GM19468 (cell line): ENCODE measurements around the gene CACNA1D.

Experiments
- ATAC-seq: cut with Tn5 transposase; IDR thresholded peaks from one replicate; pipeline ENCODE4 v1.9.1; 2021; ENCODE audit warnings: mild to moderate bottlenecking, moderate library complexity, moderate number of reproducible peaks; ENCODE audit not compliant: unreplicated experiment; ENCODE audit errors: extremely low read depth

Gene CACNA1D

DNA sequence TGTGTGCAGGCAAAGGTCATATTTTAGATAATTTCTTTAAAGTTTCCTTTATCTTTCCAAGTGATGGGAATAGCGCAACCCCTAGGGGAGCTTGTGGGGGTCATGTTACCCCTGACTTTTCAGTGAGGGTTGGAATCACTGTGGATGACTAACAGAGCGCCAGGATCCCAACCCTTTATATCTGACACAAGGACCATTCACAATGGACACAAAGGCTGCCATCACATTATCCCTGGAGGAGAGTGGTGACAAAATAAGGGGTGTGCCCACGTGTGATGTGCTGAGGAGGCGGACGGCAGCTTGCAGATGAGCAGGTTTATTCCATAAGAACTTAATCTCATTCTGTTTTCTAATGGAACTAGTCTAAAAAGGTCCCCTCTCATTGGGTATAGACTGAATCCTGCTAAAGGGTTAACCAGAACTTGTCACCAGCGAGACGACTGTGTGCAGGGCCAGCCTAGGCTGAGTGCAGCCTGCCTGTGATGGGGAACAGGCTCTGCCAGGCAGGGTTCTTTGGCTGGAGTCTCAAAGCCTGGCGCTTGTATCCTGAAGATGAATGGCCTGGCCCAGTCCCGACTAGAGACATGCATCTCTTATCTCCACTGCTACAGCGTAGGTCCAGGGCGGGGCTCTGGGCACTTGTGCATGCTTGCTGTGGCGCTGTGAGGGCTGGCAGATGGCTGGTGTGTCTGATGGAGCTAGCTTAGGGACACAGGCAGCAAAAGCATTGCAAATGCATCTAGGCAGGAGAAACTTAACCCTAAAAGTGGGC, 301.6 kb downstream of the CACNA1D start:
- no peak for ATAC-seq

DNA sequence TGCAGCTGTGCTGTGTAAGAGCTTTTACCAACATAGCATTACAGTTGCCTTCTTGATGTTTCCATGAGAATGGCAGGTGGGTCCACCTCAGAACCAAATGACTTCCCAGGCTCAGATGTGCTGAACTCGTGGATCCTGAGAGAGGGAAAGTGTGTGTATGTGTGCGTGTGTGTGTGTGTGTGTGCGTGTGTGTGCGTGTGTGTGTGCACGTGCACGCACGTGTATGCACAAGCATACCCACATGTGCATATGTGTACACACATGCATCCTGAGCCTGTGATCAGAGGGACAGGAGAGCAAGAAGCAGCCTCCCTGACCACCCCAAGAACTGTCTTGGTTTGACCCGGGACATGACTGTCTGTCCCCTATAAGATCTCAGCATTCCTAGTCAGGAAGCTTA, 303.7 kb downstream of the CACNA1D start:
- no peak for ATAC-seq

DNA sequence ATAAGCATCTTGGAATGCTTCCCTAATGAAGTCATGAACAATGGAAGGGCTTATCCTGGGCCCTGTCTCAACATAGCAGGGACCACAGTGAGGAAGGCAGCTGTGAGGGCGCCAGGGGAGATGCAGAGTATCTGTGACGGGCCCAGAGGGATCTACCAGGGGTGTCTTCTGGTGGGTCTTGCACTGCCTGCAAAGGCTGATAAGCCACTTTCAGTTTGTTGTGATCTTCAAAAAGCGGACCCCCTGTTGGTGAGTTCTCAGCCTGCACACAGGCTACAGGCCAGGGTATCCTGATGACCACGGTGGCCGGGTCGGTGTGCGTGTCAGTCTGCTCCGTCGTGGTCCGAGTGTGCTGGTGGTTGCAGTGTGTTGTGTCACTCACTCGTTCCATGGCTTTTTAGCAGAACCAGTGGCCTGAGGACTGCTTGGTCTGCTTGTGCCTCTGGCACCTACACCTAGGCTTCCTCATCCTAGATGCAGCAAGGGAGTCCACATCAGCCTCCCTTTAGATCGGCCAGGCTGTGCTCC, 305.0 kb downstream of the CACNA1D start:
- ATAC-seq: no peak

DNA sequence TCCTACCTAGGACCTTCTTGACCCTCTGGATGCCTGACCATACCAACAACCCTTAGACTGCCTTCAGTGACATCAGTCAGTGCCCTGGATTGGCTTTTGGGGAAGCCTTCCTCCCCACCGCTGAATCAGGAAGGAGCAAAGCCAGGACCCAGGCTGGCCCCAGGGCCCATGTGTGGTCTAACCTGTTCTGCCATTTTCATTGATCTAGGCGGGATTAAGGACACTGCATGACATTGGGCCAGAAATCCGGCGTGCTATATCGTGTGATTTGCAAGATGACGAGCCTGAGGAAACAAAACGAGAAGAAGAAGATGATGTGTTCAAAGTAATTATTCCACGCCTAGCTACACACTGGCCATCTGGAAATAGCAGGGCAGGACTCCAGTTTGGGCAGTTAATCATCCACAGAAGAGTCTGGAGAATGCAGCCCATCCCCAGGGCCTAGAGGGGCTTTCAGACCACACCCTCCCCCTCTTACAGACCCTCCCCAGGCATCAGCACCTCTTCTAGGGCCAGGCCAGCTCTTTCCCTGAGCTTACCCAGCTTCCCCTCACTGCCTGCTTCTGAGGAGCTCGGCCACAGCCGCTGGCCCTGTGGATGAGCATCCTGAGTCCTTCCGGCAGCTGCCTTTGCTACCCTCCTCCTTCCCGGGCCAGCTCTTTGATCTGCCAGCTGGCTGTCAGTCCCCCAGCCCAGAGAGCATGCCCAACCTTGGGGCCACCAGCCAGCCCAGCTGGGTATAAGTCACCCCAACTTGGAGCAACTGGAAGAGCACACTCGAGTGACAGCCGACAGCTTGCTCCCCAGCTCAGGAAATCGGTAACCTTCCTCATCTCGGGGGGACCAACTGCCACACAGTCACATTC, 305.9 kb downstream of the CACNA1D start:
- no peak for ATAC-seq

DNA sequence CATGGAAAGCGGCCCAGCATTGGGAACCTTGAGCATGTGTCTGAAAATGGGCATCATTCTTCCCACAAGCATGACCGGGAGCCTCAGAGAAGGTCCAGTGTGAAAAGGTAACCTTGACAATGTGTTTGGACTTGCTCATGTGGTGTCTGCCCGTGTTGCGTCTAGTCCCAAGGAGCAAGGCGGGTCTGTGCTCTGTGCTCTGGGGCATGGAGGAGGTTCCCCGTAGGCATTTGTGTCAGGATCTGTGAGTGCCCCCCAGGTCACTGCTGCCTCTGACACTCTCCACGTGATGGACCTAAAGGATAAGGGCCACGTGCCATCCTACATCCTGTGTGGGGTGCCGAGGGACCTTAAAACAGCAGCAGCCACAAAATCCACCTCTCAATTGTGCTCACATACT, 306.9 kb downstream of the CACNA1D start:
- ATAC-seq: no peak

DNA sequence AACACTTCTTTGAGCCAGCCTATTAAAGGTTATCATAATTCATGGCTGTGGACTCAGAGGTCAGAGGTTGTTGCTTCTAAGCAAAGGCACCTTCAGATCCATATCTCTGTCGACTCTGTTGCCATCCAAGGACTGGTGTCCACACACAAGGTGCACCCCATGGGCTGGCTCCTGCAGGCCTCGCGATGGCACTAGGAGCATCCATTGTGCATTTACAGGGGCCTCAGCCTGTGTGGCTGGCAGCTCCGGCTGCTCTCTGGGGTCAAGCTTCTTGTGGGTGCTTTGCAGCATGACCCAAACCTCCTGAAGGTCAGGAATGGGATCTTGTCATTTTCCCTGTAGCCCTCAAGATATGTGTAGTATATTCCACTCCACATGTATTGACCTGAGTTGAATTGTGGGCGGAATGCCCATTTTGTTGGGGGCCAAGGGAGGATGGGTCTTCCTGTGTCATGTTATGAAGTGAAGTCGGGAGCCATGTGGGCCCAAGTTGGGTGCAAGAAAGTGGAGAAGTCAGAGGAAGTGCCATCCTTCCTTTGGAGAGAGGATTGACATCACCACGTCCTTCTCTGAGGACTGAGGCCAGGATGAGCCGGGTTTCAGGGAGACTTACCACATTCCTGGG, 308.0 kb downstream of the CACNA1D start:
- no peak for ATAC-seq

DNA sequence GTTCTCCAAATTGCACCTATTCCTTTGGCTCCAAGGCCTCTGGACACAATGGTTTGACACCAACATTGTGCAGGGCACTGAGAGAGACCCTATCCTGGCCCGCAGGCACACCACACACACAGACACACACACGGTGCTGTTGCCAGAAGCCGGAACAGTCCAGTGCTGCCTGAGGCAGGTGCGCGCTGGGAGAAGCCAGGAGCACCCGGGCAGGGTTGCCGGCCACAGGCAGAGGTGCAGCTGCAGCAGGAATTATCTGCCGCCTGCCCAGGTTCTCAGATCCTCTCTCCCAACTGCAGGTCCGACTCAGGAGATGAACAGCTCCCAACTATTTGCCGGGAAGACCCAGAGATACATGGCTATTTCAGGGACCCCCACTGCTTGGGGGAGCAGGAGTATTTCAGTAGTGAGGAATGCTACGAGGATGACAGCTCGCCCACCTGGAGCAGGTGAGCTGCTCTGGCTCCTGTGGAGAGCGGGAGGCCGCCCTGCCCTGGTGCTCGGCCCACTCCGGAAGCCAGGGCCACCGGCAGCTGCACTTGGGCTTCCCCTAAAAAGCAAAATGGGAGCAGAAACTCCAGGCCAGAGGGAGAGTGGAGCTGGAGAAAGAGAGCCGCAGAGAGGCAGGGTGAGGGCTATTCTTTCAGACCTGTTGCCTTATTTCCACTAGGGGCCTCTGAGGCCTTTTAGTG, 308.9 kb downstream of the CACNA1D start:
- no peak for ATAC-seq

DNA sequence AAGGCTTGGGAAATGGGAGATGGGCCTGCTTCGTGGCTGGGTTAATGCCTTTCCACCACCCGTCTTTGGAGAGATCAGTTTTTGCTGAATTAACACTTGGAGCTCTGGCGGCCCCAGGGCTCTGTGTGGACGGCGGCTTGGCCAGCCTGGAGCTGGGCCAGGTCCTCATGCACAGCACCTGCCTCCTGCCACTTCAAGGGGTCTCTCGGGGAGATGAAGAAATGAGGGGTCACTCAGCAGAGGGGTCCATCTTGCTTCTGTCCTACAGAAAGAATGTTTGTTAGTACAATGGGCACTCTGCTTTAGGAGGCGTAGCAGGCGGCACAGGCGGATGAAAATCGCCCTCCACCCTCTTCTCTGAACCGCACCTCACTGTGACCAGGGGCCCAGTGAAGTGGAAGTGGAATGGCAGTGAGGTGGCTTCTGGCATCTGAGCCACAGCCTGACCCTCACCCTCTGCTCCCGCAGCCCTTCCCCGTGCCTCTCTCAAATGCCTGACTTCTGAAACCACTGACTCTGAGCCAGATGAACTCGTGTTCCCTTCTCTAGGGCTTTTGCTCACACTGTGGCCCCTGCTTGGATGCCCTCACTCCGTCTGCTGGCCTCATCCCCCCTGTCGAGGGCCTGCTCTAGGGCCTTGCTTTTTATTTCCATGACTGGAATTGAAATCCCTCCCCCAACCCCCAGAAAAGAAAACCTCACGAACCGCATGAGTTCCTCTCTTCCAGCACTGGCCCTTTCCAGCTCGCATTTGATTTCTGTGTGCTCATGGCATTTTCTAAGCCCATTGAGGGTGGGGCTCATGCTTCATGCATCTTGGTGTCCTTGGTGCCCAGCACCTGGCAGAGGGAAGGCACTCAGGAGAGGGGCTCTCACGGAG, 309.6 kb downstream of the CACNA1D start:
- no peak for ATAC-seq

DNA sequence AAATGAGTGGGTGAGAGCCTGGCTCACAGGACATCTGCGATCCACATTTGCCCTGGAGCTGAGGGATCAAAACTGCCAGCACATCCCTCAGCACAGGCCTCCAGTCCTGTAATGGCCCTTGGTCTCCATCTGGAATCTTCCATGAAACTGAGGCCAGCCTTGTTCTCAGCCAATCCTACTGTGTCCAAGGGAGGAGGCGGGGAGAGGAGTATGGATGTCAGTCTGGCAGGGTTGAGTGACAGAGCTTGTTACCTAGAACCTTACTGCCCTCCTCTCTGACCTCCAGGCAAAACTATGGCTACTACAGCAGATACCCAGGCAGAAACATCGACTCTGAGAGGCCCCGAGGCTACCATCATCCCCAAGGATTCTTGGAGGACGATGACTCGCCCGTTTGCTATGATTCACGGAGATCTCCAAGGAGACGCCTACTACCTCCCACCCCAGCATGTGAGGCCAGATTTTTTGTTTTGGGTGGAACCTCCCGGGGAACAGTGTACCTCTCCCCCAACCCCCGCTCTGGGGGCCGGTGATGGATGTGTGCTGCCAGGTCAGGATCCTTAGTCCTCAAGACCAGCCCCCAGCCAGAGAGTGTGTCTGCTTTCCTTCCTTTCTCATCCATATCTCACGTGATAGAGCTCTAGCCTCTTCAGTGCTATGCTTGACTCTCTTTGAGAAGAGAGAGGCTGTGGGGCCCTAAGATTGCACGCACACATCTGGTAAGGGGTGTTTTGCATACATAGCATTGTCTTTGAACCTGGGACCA, 310.5 kb downstream of the CACNA1D start:
- peak; percentile 63 for ATAC-seq

DNA sequence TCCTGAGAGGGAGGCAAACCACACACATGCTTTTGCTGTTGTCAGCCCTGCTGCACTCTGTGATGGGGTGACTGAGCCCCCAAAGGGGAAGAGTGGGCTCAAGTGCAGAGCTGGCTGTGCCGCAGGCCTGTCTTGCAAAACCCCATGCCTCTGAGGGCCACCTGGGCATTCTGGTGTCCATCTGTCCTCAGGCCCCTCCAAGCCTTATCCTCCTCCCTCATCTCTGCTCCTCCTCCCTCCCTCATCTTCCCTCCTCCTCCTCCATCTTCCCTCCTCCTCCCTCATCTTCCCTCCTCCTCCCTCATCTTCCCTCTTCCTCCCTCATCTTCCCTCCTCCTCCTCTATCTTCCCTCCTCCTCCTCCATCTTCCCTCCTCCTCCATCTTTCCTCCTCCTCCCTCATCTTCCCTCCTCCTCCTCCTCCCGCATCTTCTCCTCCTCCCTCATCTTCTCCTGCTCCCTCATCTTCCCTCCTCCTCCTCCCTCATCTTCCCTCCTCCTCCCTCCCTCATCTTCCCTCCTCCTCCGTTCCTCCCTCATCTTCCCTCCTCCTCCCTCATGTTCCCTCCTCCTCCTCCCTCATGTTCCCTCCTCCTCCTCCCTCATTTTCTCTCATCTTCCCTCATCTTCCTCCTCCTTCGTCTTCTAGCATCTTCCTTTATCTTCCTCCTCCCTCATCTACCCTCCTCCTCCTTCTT, 311.2 kb downstream of the CACNA1D start:
- ATAC-seq: no peak

DNA sequence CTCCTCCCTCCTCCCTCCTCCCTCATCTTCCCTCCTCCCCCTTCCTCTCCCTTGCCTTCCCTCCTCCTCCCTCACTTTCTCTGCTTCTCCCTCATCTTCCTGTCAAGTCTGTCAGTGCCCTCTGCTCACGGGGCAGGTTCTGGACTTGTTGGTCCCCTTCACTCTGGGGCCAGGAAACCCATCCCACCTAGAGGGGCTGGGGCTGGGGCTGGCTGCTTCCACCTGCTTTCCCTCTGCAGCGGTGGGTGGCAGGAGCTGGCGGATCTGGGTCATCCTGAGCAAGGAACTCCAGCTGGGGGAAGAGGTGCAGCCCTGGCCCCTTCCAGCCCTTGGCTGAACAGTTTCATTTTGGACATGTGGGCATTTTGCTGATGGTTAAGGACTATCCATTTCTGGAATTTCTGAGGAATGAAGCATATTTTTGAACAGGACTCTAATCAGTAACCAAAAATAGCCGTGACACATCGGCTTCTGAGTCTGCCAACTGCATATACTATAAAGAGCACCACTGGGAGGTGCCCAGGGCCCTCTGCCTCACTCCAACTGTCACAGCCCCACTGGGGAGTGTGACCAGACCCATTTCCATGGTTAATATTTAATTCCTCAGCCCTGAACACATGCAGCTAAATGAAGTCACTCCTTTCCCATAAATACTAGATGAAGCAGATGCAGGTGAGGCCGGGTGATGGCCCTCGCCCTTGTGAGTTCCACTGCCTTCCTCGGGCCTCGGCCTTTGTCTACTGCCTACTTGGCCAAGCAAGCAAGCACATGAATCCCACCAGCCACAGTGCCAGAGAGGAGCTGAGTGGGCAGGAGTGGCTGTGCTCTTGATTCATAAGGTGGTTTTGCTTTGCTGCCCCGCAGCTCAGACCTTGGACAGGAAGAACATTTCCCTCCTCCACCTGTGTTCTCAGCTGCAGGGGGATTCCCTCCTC, 312.0 kb downstream of the CACNA1D start:
- no peak for ATAC-seq

DNA sequence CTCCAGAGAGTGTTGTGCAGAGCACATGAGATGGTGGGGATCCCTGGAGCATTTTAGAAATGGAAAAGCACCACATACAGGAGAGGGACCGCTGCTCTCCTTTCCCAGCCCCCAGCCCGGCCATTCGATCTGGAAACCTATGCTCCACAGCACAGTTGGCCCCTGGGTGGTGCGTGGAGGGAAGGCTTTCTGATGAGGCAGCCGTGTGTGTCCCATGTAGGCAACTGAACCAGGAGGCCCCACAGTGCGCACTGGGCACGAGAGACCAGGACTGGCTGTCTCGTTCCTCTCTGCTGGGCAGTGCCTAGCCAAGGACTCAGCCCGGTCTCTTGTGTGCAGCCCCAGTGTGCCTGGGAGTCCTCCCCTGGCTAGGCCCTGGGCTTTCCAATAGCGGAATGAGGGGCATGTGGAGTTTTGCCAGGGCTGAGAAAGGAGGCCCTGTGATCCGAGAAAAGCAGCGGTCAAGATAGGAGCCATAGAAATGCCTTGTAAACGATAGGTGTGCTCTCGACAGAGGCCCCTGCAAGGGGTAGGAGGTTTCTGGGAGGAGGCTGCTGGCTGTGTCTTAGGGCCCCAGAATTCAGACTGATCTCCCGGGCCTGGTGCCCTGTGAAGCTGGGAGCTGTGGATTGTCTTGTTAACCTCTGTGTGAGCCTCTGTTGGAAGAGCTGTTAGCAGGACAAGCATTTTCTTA, 312.9 kb downstream of the CACNA1D start:
- no peak for ATAC-seq

DNA sequence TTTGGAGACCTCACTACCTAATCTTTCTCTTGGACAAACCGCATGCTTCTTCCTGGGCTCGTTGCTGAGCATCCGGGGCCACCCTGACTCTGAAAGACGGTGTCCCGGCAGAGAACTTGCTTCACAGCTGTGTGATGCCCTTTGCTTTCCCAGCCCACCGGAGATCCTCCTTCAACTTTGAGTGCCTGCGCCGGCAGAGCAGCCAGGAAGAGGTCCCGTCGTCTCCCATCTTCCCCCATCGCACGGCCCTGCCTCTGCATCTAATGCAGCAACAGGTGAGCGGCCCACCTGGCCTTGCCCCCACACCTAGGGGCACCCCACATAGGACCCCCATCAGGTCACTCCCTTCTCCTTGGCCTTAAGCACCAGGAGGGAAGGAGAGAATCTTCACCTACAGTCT, 314.1 kb downstream of the CACNA1D start:
- ATAC-seq: no peak

DNA sequence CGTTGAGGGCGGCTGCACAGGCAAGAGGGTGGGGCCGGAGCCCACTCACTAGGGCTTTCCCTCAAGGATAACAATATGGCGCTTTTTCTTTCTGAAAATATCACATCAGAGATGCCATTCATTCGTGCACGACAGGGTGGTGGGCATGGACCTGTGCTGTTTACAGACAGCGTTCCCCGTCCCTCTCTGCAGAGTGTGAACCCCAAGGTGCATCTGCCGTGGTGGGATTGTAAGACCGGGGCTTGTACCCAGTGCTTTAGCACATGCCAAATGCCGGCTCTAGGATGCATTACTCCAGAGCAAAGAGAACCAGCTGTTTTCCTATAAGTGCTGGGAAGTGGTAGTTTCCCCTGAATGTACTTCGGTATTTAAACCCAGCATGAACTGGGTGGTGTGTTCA, 314.9 kb downstream of the CACNA1D start:
- no peak for ATAC-seq

DNA sequence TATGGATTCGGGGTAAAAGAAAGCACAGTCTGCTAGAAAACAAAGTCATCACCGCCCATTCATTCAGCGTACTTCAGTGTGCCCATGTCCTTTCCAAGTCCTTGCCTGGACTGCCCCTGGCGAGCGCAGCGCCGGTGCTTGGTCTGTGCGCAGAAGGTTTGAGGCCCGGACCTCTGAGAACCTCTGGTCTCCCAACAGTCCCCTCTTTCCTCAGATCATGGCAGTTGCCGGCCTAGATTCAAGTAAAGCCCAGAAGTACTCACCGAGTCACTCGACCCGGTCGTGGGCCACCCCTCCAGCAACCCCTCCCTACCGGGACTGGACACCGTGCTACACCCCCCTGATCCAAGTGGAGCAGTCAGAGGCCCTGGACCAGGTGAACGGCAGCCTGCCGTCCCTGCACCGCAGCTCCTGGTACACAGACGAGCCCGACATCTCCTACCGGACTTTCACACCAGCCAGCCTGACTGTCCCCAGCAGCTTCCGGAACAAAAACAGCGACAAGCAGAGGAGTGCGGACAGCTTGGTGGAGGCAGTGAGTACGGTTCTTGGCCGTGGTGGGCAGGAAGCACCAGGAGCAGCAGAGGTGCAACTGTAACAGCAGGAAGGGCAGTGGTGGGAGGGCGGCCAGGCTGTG, 315.5 kb downstream of the CACNA1D start:
- no peak for ATAC-seq
